ENCODE data around the gene ST6GALNAC6. TPM values are rescaled to one million over a fixed set of nuclear protein-coding genes. Genes with fewer than 3 reads are reported as not detected.

The ST6GALNAC6 gene
- total RNA-seq, 1 donor from 2014 or later, result 27.4 TPM

DNA sequence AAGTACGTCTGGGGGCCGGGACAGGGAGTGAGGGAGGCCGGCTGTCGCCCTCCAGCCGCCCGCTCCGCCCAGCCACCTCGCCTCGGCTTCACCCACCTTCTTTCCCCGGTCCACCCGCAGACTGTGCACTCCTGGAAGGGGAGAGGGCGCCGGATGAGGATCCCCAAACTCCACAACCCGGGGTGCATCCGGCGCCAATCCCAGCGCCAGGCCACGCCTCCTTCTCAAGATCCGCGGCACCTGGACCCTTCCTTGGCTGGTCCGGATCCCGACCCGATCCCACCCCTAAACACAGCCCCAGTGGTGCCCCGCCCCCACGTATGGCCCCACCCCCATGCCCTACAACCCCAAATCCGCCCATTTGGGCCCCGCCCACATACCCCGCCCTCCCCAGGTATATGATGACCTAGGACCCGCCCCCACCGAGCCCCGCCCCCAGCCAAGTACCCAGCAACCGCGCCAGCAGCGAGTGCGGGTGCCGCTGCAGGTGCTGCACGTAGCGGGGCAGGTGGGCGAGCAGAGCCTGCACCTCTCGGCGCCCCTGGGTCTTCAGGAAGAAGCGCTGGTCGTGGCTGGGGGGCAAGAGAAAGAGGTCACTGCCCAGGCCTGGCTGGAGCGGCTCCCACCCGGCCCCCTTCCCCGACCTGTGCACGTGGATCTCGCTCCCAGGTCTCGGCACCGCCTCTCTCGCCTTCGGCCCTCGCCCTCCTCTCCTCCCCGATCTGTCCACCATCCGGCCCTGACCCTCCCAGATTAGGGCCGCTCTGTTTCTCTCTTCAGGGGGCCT, 28.0 kb upstream of the ST6GALNAC6 start:
- DNase-seq (ENCODE audit: low read depth, low spot score), result no peak
- Mint-ChIP-seq H3K9me3 (no peaks in the 10 kb centered on the region), H3K36me3 (ENCODE audit: low read depth) (no peaks in the 10 kb centered on the region), H3K27ac (ENCODE audit: unreplicated experiment) (no peak overlapping the region), H3K4me1 (peaks cover 19% of the 10 kb centered on the region), H3K4me3 (no peak overlapping the region), H3K27me3 (ENCODE audit: low read depth) (peaks cover 84% of the 10 kb centered on the region)
- TF ChIP-seq, protein P1, sequence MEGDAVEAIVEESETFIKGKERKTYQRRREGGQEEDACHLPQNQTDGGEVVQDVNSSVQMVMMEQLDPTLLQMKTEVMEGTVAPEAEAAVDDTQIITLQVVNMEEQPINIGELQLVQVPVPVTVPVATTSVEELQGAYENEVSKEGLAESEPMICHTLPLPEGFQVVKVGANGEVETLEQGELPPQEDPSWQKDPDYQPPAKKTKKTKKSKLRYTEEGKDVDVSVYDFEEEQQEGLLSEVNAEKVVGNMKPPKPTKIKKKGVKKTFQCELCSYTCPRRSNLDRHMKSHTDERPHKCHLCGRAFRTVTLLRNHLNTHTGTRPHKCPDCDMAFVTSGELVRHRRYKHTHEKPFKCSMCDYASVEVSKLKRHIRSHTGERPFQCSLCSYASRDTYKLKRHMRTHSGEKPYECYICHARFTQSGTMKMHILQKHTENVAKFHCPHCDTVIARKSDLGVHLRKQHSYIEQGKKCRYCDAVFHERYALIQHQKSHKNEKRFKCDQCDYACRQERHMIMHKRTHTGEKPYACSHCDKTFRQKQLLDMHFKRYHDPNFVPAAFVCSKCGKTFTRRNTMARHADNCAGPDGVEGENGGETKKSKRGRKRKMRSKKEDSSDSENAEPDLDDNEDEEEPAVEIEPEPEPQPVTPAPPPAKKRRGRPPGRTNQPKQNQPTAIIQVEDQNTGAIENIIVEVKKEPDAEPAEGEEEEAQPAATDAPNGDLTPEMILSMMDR (conservative IDR thresholded peaks at IDR 0.05), result no peak

DNA sequence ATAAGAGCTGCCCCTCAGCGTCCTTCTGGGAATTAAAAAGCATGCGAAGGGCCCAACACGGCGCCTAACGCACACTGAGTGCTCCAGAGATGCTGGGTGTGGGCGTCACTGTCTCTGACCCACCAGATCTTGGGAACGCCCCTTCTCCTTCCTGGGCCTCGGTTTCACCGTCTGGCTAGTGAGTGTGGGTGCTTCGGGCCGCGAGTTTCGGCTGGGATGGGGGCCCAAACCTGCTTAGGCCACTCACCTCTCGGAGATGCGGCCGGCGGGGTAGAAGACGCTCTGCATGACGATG, 27.4 kb upstream of the ST6GALNAC6 start:
- DNase-seq (ENCODE audit: low read depth, low spot score), result no peak
- Mint-ChIP-seq H3K27me3 (ENCODE audit: low read depth) (peaks cover 89% of the 10 kb centered on the region), H3K27ac (ENCODE audit: unreplicated experiment) (no peak overlapping the region)

DNA sequence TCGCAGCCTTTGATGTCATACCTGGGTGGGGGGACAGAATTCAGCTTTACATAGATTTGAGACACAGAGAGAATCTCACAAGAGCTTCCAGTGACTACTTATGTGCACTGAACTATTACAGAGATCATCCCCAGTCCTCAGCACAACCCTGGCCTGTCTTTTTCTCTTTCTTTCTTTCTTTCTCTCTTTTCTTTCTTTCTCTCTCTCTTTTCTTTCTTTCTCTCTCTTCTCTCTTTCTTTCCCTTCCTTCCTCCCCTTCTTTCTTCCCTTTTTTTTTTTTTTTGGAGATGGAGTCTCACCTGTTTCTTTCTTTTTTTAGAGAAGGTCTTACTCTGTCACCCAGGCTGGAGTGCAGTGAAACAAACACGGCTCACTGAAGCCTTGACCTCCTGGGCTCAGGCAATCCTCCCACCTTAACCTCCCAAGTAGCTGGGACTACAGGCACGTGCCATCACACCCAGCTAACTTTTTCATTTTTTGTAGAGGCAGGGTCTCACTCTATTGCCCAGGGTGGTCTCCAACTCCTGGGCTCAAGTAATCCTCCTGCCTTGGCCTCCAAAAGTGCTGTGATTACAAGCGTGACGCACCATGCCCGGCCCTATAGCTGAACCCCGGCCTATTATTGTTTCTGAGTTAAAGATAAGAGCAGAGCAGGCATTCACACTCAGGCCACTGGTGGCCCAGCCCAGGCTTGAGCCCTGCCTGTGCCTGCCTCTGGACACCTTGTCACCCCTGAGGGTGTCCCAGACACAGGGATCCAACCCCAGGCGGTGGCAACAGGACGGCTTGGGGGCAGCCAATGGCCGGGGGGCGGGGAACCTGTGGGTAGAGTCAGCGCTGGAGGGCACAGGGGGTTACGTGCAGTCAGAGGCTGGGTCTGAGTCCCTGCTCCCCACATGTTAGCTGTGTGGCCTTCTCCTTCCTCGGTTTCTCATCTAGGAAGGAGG, 26.8 kb upstream of the ST6GALNAC6 start:
- peak overlapping the region; percentile 23 for H3K4me3 Mint-ChIP-seq
- peaks cover 88% of the 10 kb centered on the region for H3K27me3 Mint-ChIP-seq (ENCODE audit: low read depth)

More for the DNA sequence above, 27.4 kb upstream of the ST6GALNAC6 start:
- no peaks in the 10 kb centered on the region for H3K36me3 Mint-ChIP-seq (ENCODE audit: low read depth)
- H3K4me3 Mint-ChIP-seq, result peak overlapping the region; percentile 23
- H3K4me1 Mint-ChIP-seq, result peaks cover 19% of the 10 kb centered on the region
- H3K9me3 Mint-ChIP-seq, result no peaks in the 10 kb centered on the region
- TF ChIP-seq, protein P1 (conservative IDR thresholded peaks at IDR 0.05), result no peak

DNA sequence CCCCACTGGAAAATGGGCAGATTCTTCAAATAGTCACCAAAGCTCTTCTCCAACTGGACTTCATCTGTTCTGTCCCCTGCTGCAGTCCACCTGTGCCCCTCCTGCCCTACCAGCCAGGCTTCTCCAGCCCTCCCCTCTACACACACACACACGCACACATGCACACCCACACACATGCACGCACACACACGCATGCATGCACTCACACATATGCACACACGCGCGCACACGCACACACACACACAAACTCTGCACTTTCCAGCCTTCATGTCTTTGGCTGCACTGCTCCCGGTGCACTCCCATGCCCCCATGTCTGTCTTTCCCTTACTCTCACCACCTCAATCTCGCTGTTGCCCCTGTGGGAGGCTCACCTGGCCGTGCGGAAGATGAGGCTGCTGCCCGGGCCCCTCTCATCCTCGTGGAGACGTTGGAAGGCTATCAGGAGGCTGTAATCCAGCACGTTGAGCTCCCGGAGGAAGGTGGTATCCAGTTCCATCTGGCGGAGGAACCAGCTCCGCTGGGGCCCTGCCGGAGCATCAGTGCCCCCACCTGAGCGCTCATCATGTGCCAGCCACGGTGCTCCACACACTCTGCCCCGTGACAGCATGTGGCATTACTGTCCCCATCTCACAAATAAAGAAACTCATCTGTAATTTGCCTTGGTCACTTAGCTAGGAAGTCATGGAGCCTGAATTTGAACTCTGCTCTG, 25.5 kb upstream of the ST6GALNAC6 start:
- H3K27me3 Mint-ChIP-seq (ENCODE audit: low read depth), result peaks cover 80% of the 10 kb centered on the region

More for the DNA sequence above, 26.8 kb upstream of the ST6GALNAC6 start:
- Mint-ChIP-seq H3K4me1 (peaks cover 13% of the 10 kb centered on the region), H3K27ac (ENCODE audit: unreplicated experiment) (no peak overlapping the region), H3K36me3 (ENCODE audit: low read depth) (no peaks in the 10 kb centered on the region), H3K9me3 (no peaks in the 10 kb centered on the region)
- TF ChIP-seq, protein P1 (conservative IDR thresholded peaks at IDR 0.05), result no peak
- DNase-seq (ENCODE audit: low read depth, low spot score), result no peak

DNA sequence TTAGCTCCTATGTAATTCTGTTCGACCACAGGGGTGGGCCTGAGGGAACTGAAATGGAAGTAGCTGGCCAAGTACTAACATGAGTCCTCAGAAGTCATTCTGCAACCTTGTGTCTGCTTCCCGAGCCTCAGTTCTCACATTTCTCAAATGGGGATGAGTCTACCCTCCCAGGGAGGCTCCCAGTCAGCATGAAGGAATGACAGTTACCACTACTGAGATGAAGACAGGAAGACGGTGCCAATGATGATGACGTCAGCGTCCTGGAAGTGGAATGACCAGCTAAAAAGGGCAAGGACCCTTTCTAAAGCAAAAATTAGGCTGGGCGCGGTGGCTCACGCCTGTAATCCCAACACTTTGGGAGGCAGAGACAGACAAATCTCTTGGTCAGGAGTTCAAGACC, 24.4 kb upstream of the ST6GALNAC6 start:
- no peaks in the 10 kb centered on the region for H3K9me3 Mint-ChIP-seq
- TF ChIP-seq, protein P1 (conservative IDR thresholded peaks at IDR 0.05), result no peak
- no peak overlapping the region for H3K27ac Mint-ChIP-seq (ENCODE audit: unreplicated experiment)
- no peak for DNase-seq (ENCODE audit: low read depth, low spot score)
- H3K27me3 Mint-ChIP-seq (ENCODE audit: low read depth), result peaks cover 71% of the 10 kb centered on the region
- no peaks in the 10 kb centered on the region for H3K36me3 Mint-ChIP-seq (ENCODE audit: low read depth)
- H3K4me1 Mint-ChIP-seq, result peaks cover 4% of the 10 kb centered on the region
- peak overlapping the region; percentile 47 for H3K4me3 Mint-ChIP-seq

More for the DNA sequence above, 25.5 kb upstream of the ST6GALNAC6 start:
- TF ChIP-seq, protein P1 (conservative IDR thresholded peaks at IDR 0.05), result no peak
- no peak for DNase-seq (ENCODE audit: low read depth, low spot score)
- H3K36me3 Mint-ChIP-seq (ENCODE audit: low read depth), result no peaks in the 10 kb centered on the region
- no peak overlapping the region for H3K27ac Mint-ChIP-seq (ENCODE audit: unreplicated experiment)
- no peaks in the 10 kb centered on the region for H3K9me3 Mint-ChIP-seq
- no peak overlapping the region for H3K4me3 Mint-ChIP-seq
- H3K4me1 Mint-ChIP-seq, result peaks cover 5% of the 10 kb centered on the region
